A549 (cell line): ENCODE data around the gene TBC1D1.

Source experiments
- CBX8 ChIP-seq: fragments of 200-600 bp; sonication (generic); IDR thresholded peaks from 2 replicates; pipeline ENCODE4 v1.6.1; 2016
- HEYL ChIP-seq: fragments of 250-450 bp; sonication (Bioruptor Pico); IDR thresholded peaks from 2 replicates; pipeline ENCODE4 v1.8.0; 2021; ENCODE audit warnings: mild to moderate bottlenecking, moderate library complexity
- HOXB5 ChIP-seq: fragments of 250-450 bp; sonication (Bioruptor Pico); IDR thresholded peaks from 2 replicates; pipeline ENCODE4 v1.5.0; 2020; ENCODE audit warnings: mild to moderate bottlenecking, moderate library complexity
- JUN ChIP-seq, 2 experiments: fragments of >200 bp; sonication (Bioruptor Twin); formaldehyde crosslinking; IDR thresholded peaks; 2 replicates in 1 of 2; 3 replicates in 1 of 2; pipeline ENCODE4 v1.6.1; 2016 to 2017
- KDM1A ChIP-seq: fragments of 200-600 bp; sonication (generic); IDR thresholded peaks from 2 replicates; pipeline ENCODE4 v1.6.1; 2016; ENCODE audit warnings: low read depth, mild to moderate bottlenecking
- POLR2A ChIP-seq: IDR thresholded peaks from 2 replicates; pipeline ENCODE4 v1.6.1; 2012; ENCODE audit warnings: mild to moderate bottlenecking, low read length
- RCOR1 ChIP-seq: fragments of 150-350 bp; IDR thresholded peaks from 2 replicates; pipeline ENCODE4 v1.6.1; 2014; ENCODE audit warnings: antibody characterized with exemption, low read length, low read depth
- REST ChIP-seq: fragments of 200-600 bp; sonication (generic); IDR thresholded peaks from 2 replicates; pipeline ENCODE4 v1.6.1; 2016; ENCODE audit warnings: antibody characterized with exemption, mild to moderate bottlenecking, moderate library complexity
- RFX5 ChIP-seq: fragments of 450-650 bp; IDR thresholded peaks from 2 replicates; pipeline ENCODE4 v1.7.1; 2014; ENCODE audit warnings: antibody characterized with exemption, mild to moderate bottlenecking, moderate library complexity
- ZSCAN20 ChIP-seq: fragments of 250-450 bp; sonication (Bioruptor Pico); IDR thresholded peaks from 2 replicates; pipeline ENCODE4 v1.8.0; 2022; ENCODE audit warnings: mild to moderate bottlenecking, moderate library complexity
- TF ChIP-seq, protein P1 (sequence below): fragments of >200 bp; sonication (Bioruptor Twin); formaldehyde crosslinking; IDR thresholded peaks from 3 replicates; pipeline ENCODE4 v1.5.1; 2016

DNA sequence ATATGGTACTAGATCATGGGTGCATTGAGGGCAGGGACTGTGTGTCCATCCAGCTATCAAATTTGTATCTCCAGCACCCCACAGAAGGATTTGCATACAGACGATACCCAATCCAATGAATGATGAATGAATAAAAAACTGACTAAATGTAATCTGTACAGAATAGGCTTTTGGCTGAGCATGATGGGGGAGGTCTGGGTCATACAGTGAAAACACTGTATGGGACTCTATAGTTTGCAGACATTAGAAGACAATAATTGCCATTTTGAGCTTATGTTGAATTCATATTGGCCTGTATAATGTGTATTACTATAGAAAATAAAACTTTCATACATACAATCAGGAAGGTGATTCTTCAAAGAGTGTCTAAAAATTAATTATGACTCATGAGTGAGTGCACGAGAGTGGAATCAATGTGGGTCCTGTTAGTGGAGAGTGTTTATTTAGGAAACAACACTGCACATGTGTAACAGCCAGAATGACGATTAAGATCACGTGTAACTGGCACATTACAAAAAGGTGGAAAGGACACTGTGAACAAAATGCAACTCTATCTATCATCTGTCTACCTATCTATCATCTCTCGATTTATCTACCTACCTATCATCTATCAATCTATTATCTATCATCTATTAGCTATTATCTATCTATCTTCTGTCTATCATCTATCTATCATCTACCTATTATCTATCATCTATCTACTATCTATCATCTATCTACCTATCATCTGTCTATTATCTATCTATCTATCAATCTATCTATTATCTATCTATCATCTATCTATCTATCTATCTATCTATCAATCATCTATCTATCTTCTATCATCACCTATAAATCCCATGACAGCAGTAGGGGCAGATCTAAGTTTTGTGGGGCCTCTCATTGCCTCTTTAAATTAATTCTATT, 270.6 kb downstream of the TBC1D1 start:
- TF ChIP-seq ZSCAN20 = no peak
- TF ChIP-seq HOXB5 = no peak
- no peak for TF ChIP-seq POLR2A
- TF ChIP-seq, protein P1, sequence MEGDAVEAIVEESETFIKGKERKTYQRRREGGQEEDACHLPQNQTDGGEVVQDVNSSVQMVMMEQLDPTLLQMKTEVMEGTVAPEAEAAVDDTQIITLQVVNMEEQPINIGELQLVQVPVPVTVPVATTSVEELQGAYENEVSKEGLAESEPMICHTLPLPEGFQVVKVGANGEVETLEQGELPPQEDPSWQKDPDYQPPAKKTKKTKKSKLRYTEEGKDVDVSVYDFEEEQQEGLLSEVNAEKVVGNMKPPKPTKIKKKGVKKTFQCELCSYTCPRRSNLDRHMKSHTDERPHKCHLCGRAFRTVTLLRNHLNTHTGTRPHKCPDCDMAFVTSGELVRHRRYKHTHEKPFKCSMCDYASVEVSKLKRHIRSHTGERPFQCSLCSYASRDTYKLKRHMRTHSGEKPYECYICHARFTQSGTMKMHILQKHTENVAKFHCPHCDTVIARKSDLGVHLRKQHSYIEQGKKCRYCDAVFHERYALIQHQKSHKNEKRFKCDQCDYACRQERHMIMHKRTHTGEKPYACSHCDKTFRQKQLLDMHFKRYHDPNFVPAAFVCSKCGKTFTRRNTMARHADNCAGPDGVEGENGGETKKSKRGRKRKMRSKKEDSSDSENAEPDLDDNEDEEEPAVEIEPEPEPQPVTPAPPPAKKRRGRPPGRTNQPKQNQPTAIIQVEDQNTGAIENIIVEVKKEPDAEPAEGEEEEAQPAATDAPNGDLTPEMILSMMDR = no peak
- no peak for TF ChIP-seq CBX8
- TF ChIP-seq REST = no peak
- TF ChIP-seq RFX5 = no peak
- no peak for TF ChIP-seq HEYL
- no peak for TF ChIP-seq KDM1A
- TF ChIP-seq RCOR1 = no peak
- no peak for TF ChIP-seq JUN (IDR thresholded peaks at IDR 0.05)
